ENCODE results near the gene SOCS7.

The SOCS7 gene

GRCh38 chr17:38442548-38442947, 90.9 kb downstream of the SOCS7 start:
- no peak for DNase-seq

GRCh38 chr17:38443356-38444031, 91.8 kb downstream of the SOCS7 start:
- no peak for DNase-seq

- peak; percentile 90 for DNase-seq
Observed at GRCh38 chr17:38444151-38444550, 92.5 kb downstream of the SOCS7 start.

- DNase-seq = no peak
Observed at GRCh38 chr17:38447502-38448085, 96.0 kb downstream of the SOCS7 start.

GRCh38 chr17:38448208-38448771, 96.6 kb downstream of the SOCS7 start:
- no peak for DNase-seq

- no peak for DNase-seq
Observed at GRCh38 chr17:38449364-38449763, 97.7 kb downstream of the SOCS7 start.

- DNase-seq = no peak
Observed at GRCh38 chr17:38450557-38451029, 98.9 kb downstream of the SOCS7 start.

- peak; percentile 29 for DNase-seq
Observed at GRCh38 chr17:38451030-38451839, 99.6 kb downstream of the SOCS7 start.

- peak; percentile 84 for DNase-seq
Observed at GRCh38 chr17:38451840-38452529, 100.3 kb downstream of the SOCS7 start.

- peak; percentile 34 for DNase-seq
Observed at GRCh38 chr17:38452719-38453118, 101.1 kb downstream of the SOCS7 start.

- DNase-seq = peak; percentile 72
Observed at GRCh38 chr17:38453951-38454421, 102.3 kb downstream of the SOCS7 start.

GRCh38 chr17:38454532-38454931, 102.9 kb downstream of the SOCS7 start:
- DNase-seq = no peak
